Stimulated activated CD8-positive, alpha-beta memory T cell treated with anti-CD3 and anti-CD28 coated beads, Interleukin-7, amount 100 ng/mL, for 1 hour (primary cell): ENCODE measurements around the gene TMEM63B.
"Not testable (repeated sequence)": the region's sequence is repeated elsewhere in the genome, so short reads cannot be mapped to it uniquely, and the experiment has no call there.

Source experiments
- DNase-seq, 2 donors: peaks; one replicate each; pipeline ENCODE4 v3.0.0-alpha.2; 2020; ENCODE audit warnings: low read depth in 2 of 2

The TMEM63B gene

GRCh38 chr6:44171899-44172546 is 44.7 kb downstream of the TMEM63B start:
- DNase-seq = no peak

- DNase-seq = peak; percentile 61 to 72
Observed at GRCh38 chr6:44172731-44173500, 45.6 kb downstream of the TMEM63B start.

GRCh38 chr6:44176130-44176761 is 48.9 kb downstream of the TMEM63B start:
- DNase-seq = no peak

- no peak for DNase-seq
Observed at GRCh38 chr6:44176762-44177509, 49.6 kb downstream of the TMEM63B start.

GRCh38 chr6:44177691-44178423 is 50.5 kb downstream of the TMEM63B start:
- DNase-seq = no peak

- no peak for DNase-seq
Observed at GRCh38 chr6:44178424-44179071, 51.2 kb downstream of the TMEM63B start.

GRCh38 chr6:44179072-44179536 is 51.8 kb downstream of the TMEM63B start:
- DNase-seq = no peak

- no peak for DNase-seq
Observed at GRCh38 chr6:44179648-44180047, 52.3 kb downstream of the TMEM63B start.

- DNase-seq = no peak
Observed at GRCh38 chr6:44180406-44180805, 53.1 kb downstream of the TMEM63B start.

GRCh38 chr6:44180886-44181285 is 53.5 kb downstream of the TMEM63B start:
- no peak for DNase-seq

GRCh38 chr6:44181784-44182183 is 54.4 kb downstream of the TMEM63B start:
- not testable (repeated sequence) for DNase-seq

- DNase-seq = no peak
Observed at GRCh38 chr6:44182911-44183390, 55.6 kb downstream of the TMEM63B start.

GRCh38 chr6:44183783-44184182 is 56.4 kb downstream of the TMEM63B start:
- no peak for DNase-seq

GRCh38 chr6:44185356-44185755 is 58.0 kb downstream of the TMEM63B start:
- not testable (repeated sequence) for DNase-seq

- no peak for DNase-seq
Observed at GRCh38 chr6:44185953-44186634, 58.7 kb downstream of the TMEM63B start.

GRCh38 chr6:44186635-44187025 is 59.3 kb downstream of the TMEM63B start:
- no peak for DNase-seq

GRCh38 chr6:44188819-44189218 is 61.5 kb downstream of the TMEM63B start:
- no peak for DNase-seq

- no peak for DNase-seq
Observed at GRCh38 chr6:44189257-44189656, 61.9 kb downstream of the TMEM63B start.

GRCh38 chr6:44190715-44191114 is 63.4 kb downstream of the TMEM63B start:
- DNase-seq = no peak

- DNase-seq = no peak
Observed at GRCh38 chr6:44192428-44193041, 65.2 kb downstream of the TMEM63B start.
